HG03558 (cell line): ENCODE measurements around the gene LEMD1.
"Not testable (repeated sequence)": the region's sequence is repeated elsewhere in the genome, so short reads cannot be mapped to it uniquely, and the experiment has no call there.

Source experiments
- ATAC-seq: cut with Tn5 transposase; IDR thresholded peaks from one replicate; pipeline ENCODE4 v1.9.1; 2021; ENCODE audit warnings: moderate number of reproducible peaks; ENCODE audit not compliant: unreplicated experiment; ENCODE audit errors: extremely low read depth

Gene LEMD1

GRCh38 chr1:205432116-205432515, 10.3 kb upstream of the LEMD1 start:
- ATAC-seq: no peak

- ATAC-seq: no peak
These were observed 8.9 kb upstream of the LEMD1 start for GRCh38 chr1:205430696-205431305.

DNA sequence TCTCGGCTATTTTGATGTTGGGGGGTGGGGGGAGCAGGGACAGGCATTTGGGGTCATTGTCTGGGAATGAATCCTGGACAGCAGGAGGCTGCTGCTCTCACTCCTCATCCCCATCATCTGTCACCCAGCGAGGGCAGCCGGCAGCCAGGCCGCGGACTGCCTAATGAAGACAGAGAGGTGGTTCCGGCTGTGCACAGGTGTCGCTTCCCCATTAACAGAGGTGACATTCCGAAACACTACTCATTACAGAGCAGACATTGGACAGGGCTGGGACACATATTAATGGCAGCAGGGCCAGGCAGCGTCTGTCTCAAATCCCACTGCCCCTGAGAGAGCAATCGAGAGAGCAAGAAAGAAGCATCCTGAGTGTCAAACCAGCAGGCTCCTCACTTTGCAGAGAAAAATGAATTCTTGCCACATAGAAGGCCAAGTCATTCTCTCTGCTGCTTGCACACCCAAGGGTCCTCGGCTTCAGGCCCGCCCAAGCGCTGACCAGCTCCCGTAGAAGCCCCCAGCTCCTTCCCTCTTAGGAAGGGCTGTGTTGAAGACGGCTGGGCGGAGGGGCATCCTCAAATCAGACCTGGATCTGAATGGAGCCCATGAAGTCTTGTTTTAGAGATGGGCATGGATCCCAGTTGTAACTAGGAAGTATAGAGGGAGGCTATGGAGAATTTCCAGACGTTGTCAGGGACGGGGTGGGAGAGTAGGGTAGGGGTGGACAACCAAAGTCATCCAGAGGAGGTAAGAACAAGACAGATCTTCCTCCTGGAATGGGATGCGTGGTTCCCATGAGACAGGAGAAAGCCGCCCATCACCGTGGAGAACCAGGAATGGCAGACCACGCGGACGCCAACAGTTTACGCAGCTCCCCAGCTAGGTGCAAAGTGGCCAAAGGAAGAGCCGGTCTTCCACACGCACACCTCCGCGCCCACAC, 8.2 kb upstream of the LEMD1 start:
- ATAC-seq: no peak

DNA sequence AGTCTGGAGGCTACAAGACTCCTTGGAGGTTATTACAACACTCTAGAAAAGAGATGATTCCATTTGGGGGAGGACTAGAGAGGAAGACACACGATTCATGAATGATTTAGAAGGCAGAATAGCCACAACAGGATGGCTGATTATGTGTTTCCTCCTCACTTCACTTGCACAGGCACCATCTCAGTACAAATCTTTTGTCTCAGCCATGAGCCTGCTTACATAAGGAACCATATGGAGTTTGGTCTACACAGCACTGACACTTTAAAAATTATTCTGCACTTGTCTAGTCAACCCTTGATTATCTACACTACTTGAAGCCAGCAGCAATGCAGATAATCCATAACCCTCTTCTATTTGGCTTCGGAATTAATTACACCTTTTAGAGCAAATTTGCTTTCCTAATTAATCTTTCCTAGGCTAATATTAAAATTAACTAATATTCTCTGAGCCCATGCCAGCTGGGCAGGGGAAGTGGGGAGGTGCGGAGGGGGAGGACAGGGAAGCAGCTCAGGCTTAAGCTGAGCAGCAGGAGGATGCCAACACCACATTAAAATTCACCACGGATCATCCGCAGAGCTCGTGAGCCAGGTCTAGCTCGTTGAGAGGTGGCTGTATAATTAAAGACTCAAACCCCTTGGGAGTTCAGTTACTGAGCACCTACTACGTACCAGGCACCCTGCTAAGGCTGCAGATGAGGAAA, 3.2 kb upstream of the LEMD1 start:
- no peak for ATAC-seq

DNA sequence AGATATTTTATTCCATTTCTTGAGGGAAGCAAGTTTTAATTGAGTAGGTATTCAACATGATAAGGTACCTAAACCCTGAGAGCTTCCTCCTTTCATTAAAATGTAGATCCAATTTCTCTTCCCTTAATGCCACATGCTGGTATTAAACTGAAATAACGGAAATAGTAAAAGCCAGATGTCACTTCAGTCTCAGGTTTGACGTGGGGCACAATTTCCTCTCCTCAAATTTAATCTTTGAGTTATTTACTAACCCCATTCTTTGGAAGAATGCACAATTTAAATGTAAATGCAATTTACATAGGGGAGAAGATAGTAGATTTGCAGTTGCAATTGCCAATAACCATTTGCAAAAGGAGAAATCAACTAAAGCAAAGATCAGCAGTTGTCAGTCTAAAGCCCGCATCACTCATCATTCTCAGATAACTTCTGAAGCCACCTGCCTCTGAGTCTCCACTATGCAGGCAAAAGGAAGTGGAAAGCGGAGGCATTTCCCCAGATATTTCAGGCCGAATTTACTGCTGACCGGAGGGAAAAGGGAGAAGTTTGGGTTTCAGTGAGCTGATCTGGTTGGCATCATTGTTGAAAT, 2.1 kb upstream of the LEMD1 start:
- no peak for ATAC-seq

GRCh38 chr1:205422993-205423642, 1.3 kb upstream of the LEMD1 start:
- ATAC-seq: no peak

DNA sequence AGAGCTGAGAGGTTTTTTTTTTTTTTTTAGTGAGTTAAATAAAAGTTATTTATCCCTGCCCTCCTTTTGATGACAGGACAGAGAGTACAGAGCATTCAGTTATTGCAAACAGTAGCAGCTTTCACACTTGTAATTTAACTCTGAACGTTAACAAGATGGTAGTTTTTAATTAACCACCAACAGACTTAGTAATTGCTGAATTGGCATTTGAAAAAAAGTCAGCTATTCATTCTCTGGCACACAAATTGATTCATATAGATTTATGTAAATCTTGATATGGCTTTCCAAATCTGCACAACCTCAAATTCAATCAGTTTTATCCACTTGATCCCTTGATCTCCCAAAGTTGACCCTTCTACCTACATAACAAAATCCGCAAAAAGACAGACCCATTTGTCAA, 918 bp downstream of the LEMD1 start:
- no peak for ATAC-seq

DNA sequence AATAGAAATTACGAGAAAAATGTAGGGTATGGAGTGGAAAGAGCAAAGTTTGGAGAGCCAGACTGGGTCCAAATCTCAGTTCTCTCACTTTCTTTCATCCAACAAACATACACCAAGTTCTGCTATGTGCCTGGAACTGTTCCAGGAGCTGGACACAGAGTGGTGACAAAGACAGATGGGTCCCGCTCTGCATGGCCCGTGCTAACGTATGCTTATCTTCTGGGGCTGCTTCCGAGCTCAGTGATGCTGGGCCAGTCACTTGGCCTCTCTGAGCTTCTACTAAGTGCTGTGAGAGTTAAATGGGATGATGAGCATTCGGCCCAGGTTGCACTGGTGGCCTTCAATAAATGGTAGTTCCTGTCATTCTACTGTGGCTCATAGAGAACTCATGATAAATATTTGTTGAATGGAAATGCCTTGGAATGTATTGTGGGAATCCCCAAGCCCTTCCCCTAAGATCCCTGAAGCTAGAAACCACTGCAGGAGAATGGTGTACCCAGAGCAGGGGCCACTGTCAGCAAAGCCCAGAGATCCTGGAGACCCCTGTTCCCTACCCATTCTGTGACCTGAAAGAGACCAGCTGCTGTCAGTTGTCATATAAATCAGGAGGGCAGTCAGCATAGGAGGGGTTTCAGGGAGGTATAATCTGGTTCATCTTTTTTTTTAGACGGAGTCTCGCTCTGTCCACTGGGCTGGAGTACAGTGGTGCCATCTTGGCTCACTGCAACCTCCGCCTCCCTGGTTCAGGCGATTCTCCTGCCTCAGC, 3.8 kb downstream of the LEMD1 start:
- ATAC-seq: no peak

GRCh38 chr1:205416322-205416721, 5.5 kb downstream of the LEMD1 start:
- no peak for ATAC-seq

- ATAC-seq: no peak
These were observed 11.1 kb downstream of the LEMD1 start for GRCh38 chr1:205410581-205411298.

- ATAC-seq: no peak
These were observed 13.9 kb downstream of the LEMD1 start for GRCh38 chr1:205407970-205408369.

DNA sequence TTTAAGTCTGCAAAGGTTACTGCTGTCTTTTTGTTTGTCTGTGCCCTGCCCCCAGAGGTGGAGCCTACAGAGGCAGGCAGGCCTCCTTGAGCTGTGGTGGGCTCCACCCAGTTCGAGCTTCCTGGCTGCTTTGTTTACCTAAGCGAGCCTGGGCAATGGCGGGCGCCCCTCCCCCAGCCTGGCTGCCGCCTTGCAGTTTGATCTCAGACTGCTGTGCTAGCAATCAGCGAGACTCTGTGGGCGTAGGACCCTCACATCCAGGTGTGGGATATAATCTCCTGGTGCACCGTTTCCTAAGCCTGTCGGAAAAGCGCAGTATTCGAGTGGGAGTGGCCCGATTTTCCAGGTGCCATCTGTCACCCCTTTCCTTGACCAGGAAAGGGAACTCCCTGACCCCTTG, 15.6 kb downstream of the LEMD1 start:
- ATAC-seq: not testable (repeated sequence)

DNA sequence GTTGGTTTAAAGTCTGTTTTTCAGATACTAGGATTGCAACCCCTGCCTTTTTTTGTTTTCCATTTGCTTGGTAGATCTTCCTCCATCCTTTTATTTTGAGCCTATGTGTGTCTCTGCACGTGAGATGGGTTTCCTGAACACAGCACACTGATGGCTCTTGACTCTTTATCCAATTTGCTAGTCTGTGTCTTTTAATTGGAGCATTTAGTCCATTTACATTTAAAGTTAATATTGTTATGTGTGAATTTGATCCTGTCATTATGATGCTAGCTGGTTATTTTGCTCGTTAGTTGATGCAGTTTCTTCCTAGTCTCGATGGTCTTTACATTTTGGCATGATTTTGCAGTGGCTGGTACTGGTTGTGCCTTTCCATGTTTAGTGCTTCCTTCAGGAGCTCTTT, 17.4 kb downstream of the LEMD1 start:
- not testable (repeated sequence) for ATAC-seq

DNA sequence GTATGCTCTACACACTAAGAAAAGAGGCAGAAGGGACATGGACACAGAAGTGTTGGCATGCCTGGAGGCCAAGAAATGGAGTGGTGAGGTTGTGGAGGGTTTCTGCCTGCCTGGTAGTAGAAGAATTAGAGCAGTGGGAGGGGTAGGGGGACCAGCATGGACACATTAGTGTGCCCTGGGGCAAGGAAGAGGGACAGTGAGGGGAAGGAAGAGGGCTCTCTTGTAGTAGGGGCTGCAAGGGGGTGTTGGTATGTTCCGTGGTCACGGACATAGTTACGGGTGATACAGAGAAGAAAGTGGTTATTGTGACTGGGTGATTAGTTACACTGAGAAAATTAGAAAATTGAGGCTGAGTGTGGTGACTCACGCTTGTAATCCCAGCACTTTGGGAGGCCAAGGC, 23.3 kb downstream of the LEMD1 start:
- no peak for ATAC-seq

DNA sequence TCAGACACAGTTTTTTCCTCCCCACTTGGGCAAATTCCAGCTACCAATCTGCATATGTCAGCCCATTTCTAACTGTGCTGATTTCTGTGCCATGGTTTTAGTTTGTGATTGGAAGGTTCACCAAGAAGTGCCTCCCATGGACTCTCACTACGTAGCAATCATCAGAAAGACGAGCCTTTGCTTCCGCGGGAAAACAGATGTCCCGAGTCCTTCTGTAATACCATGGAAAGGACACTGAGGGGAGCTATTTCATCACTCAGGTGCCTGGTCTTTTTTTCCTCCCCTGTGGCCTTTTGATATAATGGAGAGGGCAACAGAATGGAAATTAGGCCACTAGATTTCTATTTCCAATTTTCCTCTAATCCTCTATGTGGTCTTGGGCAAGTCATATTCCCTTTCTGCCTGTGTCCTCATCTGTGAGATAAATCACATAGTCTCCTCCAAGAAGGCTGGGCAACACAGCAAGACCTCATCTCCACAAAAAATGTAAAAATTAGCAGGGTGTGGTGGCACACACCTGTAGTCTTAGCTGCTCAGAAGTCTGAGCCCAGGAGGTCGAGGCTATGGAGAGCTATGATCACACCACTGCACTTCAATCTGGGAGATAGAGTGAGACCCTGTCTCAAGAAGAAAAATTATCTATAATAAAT, 24.8 kb downstream of the LEMD1 start:
- ATAC-seq: no peak

DNA sequence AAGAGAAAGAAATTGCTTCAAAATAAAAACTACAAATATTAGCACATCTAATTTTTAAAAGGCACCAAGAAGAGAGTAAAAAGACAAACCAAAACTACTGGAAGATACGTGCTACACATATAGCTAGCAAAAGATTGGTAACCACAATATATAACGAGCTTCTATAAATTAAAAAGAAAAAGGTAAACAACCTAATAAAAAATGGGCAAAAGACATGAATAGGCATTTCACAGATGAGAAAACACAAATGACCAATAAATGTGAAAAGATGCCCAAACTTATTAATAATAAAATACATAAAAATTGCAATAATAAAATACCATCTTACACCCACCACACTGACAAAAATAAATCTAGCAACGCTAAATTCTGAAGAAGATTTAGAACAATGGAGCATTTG, 26.2 kb downstream of the LEMD1 start:
- no peak for ATAC-seq

GRCh38 chr1:205392650-205393049, 29.2 kb downstream of the LEMD1 start:
- ATAC-seq: no peak

- ATAC-seq: no peak
These were observed 30.5 kb downstream of the LEMD1 start for GRCh38 chr1:205391386-205391785.
